ENCODE results near the gene CRTC1. TPM values are rescaled to one million over a fixed set of nuclear protein-coding genes. Genes with fewer than 3 reads are reported as not detected.

Gene CRTC1
- total and polyA plus RNA-seq, 9 of the 15 experiments (the other 6 are each of a cell fraction or from before 2014, with no cell fraction given) = 0.25 to 3.8 (median 1.2) TPM; not detected in 2

- no peak for TF ChIP-seq HDAC1 (IDR thresholded peaks at IDR 0.05)
- TF ChIP-seq SNIP1 (IDR thresholded peaks at IDR 0.05; ENCODE audit: low read depth) = no peak
Measured at GRCh38 chr19:18708452-18709231, 25.2 kb downstream of the CRTC1 start (continued).

GRCh38 chr19:18709546-18709945, 26.1 kb downstream of the CRTC1 start:
- ChIA-PET CTCF (ENCODE audit: low intra/inter-chr PET ratio) (no interaction called here), POLR2A (interaction anchor here (0.6 to 1.1 kb wide), 2 partner anchors 16 to 237 kb away, joined by 3 to 4 read pairs; no protein-coding TSS in a partner anchor)
- no peak for ATAC-seq
- H3K9ac ChIP-seq (ENCODE audit: insufficient read depth in 1 of 2, low read depth in 2 of 2, low read length in 2 of 2) = peak overlapping the region in 1 of 2 experiments; percentile 35; a peak in 1 of 4 replicates
- intact Hi-C loops (cut with micrococcal nuclease) (no loop called here), in situ Hi-C loops (cut with MboI) (no loop called here)
- H3K9me1 ChIP-seq (ENCODE audit: control insufficient read depth, insufficient read depth, low read length) = no peaks in the 10 kb centered on the region
- no peaks in the 10 kb centered on the region for H3K27me3 ChIP-seq (ENCODE audit: control insufficient read depth in 2 of 2, insufficient read depth in 2 of 2, low read length in 2 of 2)
- no peak overlapping the region for H3K4me3 ChIP-seq
- no peak for FAIRE-seq
- no peaks in the 10 kb centered on the region for H3K36me3 ChIP-seq (ENCODE audit: control insufficient read depth, insufficient read depth, low read length)
- no peak overlapping the region for H3K4me2 ChIP-seq (ENCODE audit: insufficient read depth, low read length)
- WGBS (ENCODE audit: insufficient coverage, low coverage, missing lambda C conversion rate) = 77% methylated on average over 10 of the region's 10 CpGs
- H2AFZ ChIP-seq (ENCODE audit: low read depth, low read length) = no peak overlapping the region
- H3K79me2 ChIP-seq (ENCODE audit: control insufficient read depth, insufficient read depth, low read length) = 0 out of 3 replicates have a peak, but pooled peaks cover 6% of the 10 kb centered on the region
- TF ChIP-seq NFIC (IDR thresholded peaks at IDR 0.05) (peak; percentile 14; the same call in 1 of the 2 replicates), GATAD2B (IDR thresholded peaks at IDR 0.05; ENCODE audit: borderline replicate concordance) (no peak)
- BruUV-seq (replicated peaks) = no TSS peak
- peaks cover 0 to 29% of the 10 kb centered on the region in 2 experiments; a peak in 1 of 5 replicates for H3K4me1 ChIP-seq (replicated peaks in 1 of 2; ENCODE audit: control insufficient read depth in 2 of 2, insufficient read depth in 2 of 2, low read length in 2 of 2)
- H4K20me1 ChIP-seq (replicated peaks; ENCODE audit: control insufficient read depth, insufficient read depth, low read length) = peaks cover 31% of the 10 kb centered on the region
- no peak overlapping the region for H3K27ac ChIP-seq (ENCODE audit: extremely low read depth, low read depth, low read length)
- DNase-seq (ENCODE audit: extremely low read depth in 1 of 4, low spot score in 3 of 4) = no peak
- H3K9me3 ChIP-seq (replicated peaks; ENCODE audit: control insufficient read depth, insufficient read depth, low read depth, low read length) = no peaks in the 10 kb centered on the region

Measured in K562 (cell line).